ENCODE measurements around the gene CSF1R. TPM values are rescaled to one million over a fixed set of nuclear protein-coding genes. Genes with fewer than 3 reads are reported as not detected.

The CSF1R gene
- 0.09 TPM in 1 of 2 replicates, not detected in the other for total RNA-seq

GRCh38 chr5:150085950-150086715 is at the start of gene CSF1R:
Gene CSF1R (minus strand): TSS chr5:150086554. CDS start chr5:150086427, 127 bp downstream.

Other genes starting within 250 kb of the CSF1R start
- gene PDE6A, start 141.8 kb downstream of the CSF1R start, total RNA-seq: 0.07 TPM in 1 of 2 replicates, not detected in the other
- gene SLC26A2, start 125.8 kb downstream of the CSF1R start, total RNA-seq: 7.8 and 10.0 TPM in 2 replicates
- gene TIGD6, start 85.9 kb downstream of the CSF1R start, total RNA-seq: 2.1 and 2.8 TPM in 2 replicates
- gene HMGXB3, start 85.8 kb downstream of the CSF1R start, total RNA-seq: 24.5 and 30.3 TPM in 2 replicates
- 3.9 and 4.9 TPM in 2 replicates for gene PDGFRB, start 69.3 kb upstream of the CSF1R start, total RNA-seq
- gene CDX1, start 80.2 kb upstream of the CSF1R start, total RNA-seq: not detected in 2 replicates
- not detected in 2 replicates for gene SLC6A7, start 103.5 kb upstream of the CSF1R start, total RNA-seq
- gene CAMK2A, start 203.2 kb upstream of the CSF1R start, total RNA-seq: not detected in 2 replicates
- gene ARSI, start 216.4 kb upstream of the CSF1R start, total RNA-seq: 3.3 and 5.8 TPM in 2 replicates